T1000 (cell line): ENCODE results near the gene ZRSR2.

Experiments used
- DNase-seq: peaks from one replicate; lab custom pipeline; 2025; ENCODE audit warnings: mixed read lengths; lab: John Stamatoyannopoulos, UW

ZRSR2 gene

GRCh38 chrX:15854080-15854655 is 63.9 kb downstream of the ZRSR2 start:
- peak; percentile 11 for DNase-seq

GRCh38 chrX:15854712-15855567 is 64.7 kb downstream of the ZRSR2 start, which contains the start of gene AP1S2:
AP1S2 (minus strand) TSS chrX:15854813; CDS start chrX:15852524, 2,289 bp downstream.
- DNase-seq: peak; percentile 73

- DNase-seq: no peak
Measured at GRCh38 chrX:15855568-15856221, 65.4 kb downstream of the ZRSR2 start.

GRCh38 chrX:15856222-15856587 is 65.9 kb downstream of the ZRSR2 start:
- no peak for DNase-seq

DNA sequence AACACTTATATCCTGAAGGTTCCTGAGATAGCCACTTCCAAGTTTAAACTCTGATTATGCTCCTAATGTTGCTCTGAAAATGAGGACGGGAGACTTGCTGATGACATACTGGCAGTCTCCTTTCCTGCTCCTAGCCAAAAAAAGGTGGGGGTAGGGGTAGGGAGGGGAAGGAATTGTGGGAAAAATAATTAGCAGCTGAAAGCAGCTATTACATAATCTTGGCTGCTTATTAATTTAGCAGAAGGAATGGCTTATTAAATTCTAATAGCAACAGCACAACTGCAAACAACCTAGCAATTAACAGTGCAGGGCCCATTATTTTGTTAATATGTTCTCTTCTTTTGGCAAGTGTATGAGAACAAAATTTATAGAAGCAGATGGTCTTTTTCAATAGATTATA is 66.4 kb downstream of the ZRSR2 start:
- DNase-seq: no peak

DNA sequence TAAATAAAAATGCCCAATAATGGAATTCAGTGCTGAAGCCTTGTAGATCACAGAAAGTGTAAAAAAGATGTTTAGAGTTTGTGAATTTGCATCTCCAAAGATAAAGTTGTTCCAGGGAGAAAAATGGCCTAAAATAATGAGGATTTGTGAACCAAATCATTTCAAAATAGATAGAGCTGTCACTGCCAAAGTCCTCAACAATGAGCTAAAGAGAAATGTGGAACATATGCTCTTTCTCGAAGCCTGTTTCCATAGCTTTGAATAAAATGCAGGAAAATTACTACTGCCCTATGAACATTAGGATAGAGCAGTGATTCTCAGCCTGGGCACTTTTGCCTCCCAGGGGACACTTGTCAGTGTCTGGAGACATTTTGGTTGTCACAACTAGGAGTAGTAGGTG is 67.8 kb downstream of the ZRSR2 start:
- DNase-seq: no peak

DNA sequence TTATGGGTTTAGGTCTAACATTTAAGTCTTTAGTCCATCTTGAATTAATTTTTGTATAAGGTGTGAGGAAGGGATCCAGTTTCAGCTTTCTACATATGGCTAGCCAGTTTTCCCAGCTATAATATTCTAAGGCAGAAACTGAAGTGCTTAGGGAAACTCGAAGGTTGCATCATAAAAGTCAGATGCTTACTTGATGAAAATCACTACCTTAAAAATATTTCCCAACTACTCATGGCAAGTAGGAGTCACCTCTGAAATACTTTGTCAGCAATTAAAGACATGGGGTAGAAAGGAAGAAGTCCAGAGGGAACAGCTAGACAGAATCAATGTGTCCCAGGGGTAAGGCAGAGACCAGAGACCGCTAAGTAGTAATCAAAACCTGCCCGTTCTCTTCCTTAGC is 70.6 kb downstream of the ZRSR2 start:
- no peak for DNase-seq

GRCh38 chrX:15864023-15864422 is 73.7 kb downstream of the ZRSR2 start:
- DNase-seq: no peak

GRCh38 chrX:15864629-15865028 is 74.3 kb downstream of the ZRSR2 start:
- DNase-seq: peak; percentile 0

- no peak for DNase-seq
Measured at GRCh38 chrX:15866147-15866546, 75.9 kb downstream of the ZRSR2 start.

- no peak for DNase-seq
Measured at GRCh38 chrX:15869695-15870094, 79.4 kb downstream of the ZRSR2 start.

- no peak for DNase-seq
Measured at GRCh38 chrX:15870310-15870709, 80.0 kb downstream of the ZRSR2 start.
